ACHN (cell line): Measurements from ENCODE around the gene ARHGAP21.

Source experiments
- DNase-seq: peaks from one replicate; pipeline ENCODE4 v3.0.0-alpha.2; 2015
- in situ Hi-C: cut with HindIII; loops from 2 replicates; pipeline ENCODE4 v1.10.0; 2017; ENCODE audit warnings: low sequenced_read_pairs, low pct_ligation_motif_present, low pct_unique_long_range_greater_than_20kb

ARHGAP21 gene

DNA sequence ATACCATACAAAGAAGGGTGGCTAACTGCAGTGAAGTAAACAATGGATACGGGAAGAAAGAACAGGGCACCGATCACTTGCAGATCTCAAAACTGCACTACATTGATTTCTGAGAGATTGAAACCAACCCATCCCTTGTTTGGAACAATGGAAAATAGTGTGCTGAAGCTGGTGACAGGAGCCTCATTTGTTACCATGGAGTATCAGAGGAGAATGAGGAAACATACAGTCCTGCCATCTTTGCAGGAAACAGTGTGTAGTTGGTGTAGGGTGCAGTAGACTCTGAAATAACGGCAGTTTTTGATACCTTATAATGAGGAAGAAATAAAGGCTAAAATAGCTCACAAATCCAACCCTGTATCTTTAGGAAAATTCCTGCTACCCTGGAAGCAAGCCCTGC lies 118.5 kb downstream of the ARHGAP21 start:
- DNase-seq, result no peak
- in situ Hi-C loops, result no loop called here

DNA sequence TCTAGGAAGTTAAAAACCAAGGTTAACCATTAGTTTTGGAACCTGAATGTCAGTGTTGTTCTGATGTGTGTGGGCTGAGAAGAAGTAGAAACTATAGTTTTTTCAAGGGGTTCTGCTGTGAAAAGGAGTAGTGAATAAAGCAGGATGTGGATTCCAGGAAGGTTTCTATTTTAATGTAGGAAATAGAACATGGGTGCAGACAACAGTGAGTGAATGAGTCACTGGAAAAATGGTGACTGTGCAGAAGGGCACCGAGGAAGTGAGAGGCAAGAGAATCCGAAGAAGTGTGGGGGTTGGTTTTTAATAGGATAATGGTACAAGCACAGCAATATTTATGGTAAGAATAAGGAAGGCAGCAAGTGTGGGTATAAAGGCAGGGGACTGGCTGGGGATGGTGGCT lies 120.4 kb downstream of the ARHGAP21 start:
- in situ Hi-C loops, result no loop called here
- DNase-seq, result no peak

DNA sequence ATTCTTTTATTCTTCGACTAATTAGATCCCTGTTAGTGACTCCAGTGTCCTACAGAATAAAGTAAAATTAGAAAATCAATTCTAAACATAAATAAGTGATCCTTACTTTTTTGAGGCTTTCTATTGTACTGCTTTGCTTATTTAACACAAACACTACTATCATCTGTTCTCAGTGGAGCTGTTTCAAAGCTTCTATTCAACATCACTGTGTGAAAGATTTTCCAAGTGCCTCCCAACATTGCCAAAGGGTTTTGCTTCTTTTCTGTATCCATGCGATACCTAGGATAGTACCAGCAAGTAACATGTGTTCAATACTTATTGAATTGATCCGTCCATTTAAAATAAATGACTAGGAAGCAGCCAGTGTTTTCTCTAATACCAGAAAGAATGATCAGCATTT lies 125.7 kb downstream of the ARHGAP21 start:
- no peak for DNase-seq
- in situ Hi-C loops, result no loop called here

DNA sequence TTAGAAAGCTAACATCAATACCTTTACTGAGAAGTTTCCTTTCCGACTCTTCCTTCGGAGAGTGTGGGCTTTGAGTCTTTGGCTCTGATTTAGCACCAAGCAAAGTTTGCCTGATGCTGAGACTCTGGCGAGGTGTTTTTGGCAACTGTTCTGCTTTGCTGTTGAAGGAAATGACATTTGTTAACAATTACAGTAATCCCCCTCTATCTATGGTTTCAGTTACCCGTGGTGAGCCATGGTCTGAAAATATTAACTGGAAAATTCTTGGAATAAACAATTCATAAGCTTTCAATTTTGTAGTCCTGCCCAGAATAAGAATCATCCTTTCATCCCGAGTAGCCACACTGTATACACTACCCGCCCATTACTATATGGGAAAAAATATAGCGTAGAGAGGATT lies 126.3 kb downstream of the ARHGAP21 start:
- no peak for DNase-seq
- in situ Hi-C loops, result no loop called here

DNA sequence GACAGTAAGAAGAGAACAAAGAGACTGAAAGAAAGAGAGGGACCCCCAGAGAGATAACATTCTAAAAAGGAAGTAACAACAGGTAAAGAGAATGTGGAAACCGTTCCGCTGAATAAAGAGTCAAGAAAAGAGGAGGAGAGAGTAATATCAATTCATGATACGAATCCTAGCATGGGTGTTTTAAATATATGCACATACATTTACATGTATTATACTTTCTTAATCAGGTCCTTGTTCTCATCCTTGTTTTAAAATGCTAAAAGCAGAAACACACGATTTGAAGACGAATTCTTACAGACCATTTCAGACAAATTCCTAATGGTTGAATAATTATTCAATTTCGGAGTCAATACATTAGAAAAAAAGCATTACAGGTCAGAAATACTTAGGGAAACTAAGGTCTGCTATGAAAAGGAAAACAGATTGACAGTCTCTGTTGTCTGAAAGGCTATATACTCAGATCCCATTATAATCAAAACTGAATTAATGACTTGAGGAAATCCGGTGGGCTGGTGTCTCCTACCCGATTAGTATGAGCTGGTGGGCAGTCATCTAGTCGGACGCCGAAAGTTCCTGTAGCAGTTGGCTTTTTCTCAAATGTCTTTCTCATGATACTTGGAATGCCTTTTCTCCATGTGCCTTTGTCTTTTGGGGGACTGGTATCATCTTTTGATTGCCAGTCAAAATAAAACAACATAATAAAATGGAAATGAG lies 127.3 kb downstream of the ARHGAP21 start:
- in situ Hi-C loops, result no loop called here
- DNase-seq, result no peak

DNA sequence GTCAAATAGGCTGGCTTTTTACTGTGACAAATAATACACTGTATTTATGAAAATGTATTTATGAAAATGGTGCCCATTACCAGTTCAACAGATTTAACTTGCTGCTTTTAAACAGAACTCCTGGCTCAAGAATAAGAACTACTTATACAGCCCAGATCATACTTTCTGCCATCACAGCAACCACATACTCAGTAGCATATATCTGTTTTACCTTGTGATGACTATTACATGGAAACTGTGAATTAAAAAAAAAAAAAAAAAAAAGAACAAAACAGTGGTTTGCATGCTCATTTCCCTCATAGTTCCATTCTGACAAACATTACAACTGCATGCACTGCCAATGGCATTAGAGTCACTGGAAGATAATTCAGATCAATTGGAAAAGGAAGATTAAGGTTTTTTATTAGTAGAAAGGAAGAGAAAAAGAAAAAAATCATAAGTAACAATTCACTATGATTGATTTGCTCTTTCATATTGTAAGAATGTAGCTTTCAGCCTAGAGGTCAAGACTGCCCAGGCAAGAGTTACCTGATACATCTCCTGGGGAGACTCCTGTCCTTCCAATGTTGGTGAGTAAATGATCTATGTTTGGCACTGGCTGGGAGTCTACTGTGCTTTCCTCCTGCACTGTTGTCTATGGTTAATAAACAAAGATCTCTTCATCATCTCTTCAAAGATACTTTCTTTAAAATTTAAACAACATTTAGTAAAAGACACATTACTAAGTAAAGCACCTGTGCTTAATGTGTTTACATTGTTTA lies 132.8 kb downstream of the ARHGAP21 start:
- DNase-seq, result no peak
- in situ Hi-C loops, result no loop called here

DNA sequence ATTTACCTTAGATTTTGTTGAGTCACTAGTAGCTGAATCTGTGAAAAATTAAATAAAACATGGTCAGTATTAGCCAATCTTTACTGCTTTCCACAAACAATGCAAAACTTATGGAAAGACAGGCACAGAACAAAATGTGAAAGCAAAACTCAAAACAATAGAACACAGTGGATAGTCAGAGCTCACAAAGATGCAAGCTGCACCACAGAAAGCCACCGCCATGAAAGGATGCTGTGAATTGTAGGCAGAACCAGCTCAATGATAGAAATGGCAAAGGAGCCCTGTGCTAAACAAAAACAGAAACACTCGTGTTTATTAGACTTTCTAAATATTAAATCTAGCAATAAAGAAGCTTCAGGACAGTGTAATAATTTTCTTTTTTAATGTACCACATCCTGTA lies 134.4 kb downstream of the ARHGAP21 start:
- DNase-seq, result no peak
- in situ Hi-C loops, result no loop called here

DNA sequence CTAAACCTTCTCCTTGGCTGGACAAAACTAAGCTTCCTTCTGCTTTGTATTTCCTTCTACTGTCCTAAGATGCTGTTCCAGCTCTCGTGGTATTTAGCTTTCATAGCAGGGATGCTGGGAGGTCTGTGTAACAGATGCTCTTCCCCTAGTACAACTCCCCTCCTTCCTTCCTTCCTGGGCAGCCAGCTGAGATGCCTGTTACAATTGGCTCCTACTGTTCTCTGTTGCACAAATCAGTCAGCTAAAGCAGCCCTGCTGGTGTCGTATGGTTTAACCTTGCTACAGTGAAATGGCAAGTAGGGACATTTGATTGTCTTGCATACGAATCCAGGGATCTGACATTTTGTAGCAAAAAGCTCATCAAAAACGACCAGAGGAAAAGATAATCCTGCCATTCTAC lies 143.8 kb downstream of the ARHGAP21 start:
- in situ Hi-C loops, result no loop called here
- no peak for DNase-seq

DNA sequence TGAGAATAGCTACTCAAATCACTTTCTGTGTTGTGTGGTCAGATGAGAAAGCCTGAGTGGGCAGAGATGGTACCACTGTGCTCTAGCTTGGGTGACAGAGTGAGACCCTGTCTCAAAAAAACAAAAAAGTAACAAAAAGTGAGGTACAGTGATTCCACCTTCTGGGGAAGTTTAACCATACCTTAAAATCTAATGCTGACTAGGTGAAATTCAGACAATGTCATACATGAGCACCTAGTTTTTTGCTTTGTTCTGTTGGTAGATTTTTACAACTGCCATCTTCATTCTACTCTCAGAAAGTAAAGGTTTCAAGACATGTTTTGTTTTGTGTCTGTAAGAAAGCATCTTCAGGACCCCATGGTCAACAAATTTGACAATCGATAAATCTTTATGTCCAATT lies 144.2 kb downstream of the ARHGAP21 start:
- in situ Hi-C loops, result no loop called here

DNA sequence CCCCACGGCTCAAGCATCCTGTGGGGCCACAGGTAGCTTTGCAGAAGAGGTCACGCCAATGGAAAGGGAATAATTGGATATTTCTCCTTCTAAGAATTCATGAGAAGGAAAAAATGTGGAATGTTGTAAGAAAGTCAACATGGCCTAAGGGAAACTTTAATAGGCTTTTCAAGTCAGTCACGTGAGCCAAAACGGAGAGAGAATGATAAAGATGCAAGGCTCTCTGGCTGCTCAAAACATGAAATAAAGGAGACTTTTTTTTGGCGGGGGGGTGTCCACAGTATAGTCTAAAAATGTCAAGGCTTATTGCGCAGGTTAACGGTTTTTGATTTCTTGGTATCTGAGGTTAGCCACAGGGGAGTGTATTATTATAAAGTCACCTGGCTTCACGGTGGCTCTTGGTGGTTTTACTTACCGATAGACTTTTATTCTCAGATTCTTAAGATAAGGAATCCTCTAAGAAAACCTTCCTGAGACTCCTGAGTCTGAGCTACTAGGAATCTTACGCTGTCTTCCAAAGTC lies 148.1 kb downstream of the ARHGAP21 start:
- in situ Hi-C loops, result no loop called here

More for the DNA sequence above, 144.2 kb downstream of the ARHGAP21 start:
- DNase-seq, result no peak

DNA sequence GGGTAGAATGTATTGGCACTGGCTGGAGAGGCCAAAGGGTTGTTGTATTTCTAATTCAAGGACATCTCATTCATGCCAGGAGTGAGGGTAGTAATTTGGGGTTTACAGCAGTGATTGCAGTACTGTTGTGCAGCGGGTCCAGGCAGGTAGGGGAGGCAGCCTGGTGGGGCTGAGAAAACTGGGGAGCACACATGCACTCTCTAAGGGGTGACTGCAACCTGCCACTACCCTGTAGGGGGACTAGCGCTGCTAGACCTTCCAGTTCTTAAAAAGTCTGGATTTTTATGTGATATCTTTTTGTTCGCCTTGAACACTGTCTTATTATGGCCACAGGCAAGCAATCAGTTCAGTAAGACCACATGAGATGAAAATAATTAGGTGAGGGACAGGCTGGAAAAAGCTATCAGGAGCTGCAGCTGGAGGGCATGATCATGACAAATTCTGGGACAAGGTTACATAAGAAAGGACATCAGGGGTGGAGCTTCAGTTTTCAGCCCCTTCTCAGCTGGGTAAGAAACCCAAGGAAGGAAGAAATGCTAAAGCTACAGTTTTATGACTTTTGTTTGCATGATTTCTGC lies 149.0 kb downstream of the ARHGAP21 start:
- DNase-seq, result no peak
- in situ Hi-C loops, result no loop called here

More for the DNA sequence above, 148.1 kb downstream of the ARHGAP21 start:
- DNase-seq, result no peak

DNA sequence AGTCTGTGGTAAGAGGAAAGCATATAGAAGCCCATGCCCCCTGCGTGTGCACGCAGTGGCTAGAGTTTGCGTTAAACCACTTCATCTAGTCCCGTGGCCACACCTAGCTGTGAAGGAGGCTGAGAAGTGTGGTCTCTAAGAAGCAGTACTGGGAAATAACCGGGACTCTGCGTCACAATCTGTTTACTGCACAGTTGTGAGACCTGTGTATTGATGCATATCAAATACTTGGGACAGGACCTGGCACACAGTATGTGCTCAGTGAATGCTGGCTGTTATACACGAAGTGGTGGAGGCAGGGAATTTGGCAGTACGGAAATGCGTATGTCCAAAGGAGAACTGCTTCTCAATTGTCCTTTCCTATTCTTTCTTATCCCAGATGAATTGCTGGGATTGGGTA lies 149.5 kb downstream of the ARHGAP21 start:
- in situ Hi-C loops, result no loop called here

DNA sequence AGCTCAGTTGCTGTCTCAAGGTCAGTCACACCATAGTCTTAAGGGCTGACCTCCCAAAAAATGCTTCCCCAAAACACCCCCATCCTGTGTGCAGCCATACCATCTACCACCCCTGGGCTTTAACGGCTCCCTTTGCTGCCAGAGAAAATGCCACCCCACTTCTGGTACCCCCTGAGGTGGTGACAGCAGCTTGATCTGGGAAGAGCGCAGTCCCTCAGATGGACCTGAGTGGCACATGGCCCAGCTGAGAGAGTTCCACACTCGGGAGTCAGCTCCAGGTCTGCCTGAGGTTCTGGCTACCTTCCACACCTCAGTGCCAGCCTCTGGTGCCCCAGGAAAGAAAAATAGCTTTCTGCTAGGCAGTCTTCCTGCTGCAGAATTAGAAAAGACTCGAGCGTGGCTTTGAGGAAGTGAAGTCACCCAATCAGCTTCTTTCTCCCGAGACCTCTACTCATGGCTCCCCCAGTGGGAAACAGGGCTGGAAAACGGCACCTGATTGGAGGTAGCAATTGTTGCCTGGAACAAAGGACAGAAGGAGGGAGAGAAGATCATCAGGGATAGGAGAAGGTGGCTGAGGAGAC lies 151.7 kb downstream of the ARHGAP21 start:
- in situ Hi-C loops, result no loop called here
- DNase-seq, result no peak

More for the DNA sequence above, 149.5 kb downstream of the ARHGAP21 start:
- DNase-seq, result no peak

DNA sequence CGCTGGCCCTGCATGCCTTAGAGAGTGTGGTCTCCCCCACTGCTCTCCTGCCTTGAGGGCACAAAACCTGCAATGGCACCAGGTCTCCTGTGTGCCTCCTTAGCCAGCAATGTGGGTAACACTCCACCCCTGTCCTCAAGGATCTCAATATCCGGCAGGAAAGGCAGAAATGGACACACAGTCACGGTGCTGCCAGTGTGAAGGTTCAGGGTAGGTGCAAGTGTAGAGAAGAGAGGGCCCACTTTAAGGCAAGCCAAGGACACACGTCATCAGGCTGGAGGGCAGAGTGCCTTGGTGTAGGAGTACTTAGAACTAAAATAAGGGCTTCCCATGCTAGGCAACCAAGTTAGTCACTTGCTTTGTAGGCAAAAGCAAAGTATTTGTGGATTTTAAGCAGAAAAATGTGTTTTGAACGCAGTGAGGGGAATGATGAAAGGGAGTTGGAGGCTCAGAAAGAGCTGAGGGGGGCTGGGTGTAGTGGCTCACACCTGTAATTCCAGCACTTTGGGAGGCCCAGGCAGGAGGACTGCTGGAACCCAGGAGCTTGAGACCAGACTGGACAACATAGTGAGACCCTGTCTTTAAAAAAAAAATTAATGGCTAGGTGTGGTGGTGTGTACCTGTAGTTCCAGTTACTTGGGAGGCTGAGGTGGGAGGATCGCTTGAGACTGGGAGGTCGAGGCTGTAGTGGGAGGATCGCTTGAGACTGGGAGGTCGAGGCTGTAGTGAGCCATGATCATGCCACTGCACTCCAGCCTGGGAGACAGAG lies 152.8 kb downstream of the ARHGAP21 start:
- no peak for DNase-seq
- in situ Hi-C loops, result no loop called here

DNA sequence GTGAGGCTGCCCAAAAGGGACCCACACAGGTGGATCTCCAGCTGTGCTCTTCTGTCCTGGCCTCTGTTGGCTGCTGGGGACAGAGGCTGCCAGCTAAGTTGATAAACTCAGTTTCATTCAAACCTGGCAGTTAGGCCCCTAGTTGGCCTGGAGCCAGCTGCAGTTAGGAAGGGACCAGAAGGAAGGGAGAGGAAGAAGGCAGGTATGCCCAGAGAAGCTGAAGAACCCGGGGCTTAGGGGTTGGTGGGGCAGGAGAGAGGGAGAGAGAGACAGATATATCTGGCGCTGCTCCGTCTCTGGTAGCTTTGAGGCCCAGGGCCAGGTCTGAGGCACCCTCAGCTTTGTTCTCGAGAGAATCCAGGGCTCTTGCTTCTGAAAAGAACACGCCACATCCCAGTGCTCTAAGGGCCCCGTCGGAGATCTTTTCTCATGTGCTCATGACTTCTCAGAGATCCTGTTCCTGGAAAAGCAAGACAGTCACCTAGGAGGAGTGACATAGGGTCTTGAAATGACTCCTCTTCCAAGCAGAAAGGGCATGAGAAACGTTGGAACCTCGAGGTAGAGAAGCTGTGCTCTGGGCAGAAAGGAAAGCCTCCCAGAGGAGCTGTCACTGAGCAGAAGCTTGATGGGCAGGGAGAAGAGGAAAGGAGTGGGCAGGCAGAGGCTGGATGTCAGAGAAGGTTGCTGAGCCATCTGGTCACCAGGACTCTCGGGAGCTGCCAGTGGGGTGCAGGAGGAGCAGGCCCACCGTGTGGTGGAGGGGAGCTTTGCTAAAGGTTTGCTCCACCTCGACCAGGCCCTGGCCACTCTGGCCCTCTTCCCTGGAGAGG lies 153.6 kb downstream of the ARHGAP21 start:
- in situ Hi-C loops, result no loop called here
- no peak for DNase-seq

DNA sequence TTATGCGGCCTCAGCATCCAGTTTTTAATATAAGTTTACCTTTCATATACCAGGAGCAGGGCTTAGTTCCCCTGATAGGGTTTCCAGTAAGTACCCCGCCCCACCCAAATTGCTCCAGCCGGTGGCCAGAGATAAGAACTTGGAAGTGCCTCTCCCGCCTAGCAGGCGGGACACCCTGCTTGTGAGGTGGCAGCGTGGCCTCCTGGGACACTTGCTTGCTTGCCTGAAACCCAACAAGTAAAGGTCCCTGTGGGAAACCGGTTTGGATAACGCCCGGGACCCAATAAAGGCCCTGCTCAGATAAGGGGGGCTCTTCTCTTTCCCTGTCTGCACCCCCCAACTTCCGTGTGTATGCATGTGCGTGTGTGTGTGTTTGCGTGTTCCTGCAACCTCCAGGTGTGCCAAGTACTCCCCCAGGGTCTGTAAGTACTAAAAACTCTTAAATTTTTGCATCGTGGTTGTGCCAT lies 154.3 kb downstream of the ARHGAP21 start:
- DNase-seq, result no peak
- in situ Hi-C loops, result no loop called here

DNA sequence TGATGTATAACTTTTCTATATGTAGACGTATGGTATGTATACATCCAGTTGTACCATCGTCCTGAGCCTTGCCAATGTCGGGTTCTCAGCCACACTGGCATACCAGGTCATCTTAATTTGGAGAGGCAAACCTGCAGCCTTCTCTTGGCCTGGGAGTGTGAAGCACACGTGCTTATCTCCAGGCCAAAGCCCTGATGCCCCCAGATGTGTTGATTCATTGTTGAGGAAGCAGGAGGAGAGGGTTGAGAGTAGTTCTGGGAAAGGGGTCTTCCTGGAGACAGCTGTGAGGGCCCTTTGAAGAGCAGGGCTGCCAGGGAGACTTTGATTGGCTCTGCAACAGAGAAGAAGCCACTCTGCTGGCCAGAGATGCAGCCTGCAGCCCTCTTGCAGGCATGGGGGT lies 155.6 kb downstream of the ARHGAP21 start:
- in situ Hi-C loops, result no loop called here
- DNase-seq, result no peak

DNA sequence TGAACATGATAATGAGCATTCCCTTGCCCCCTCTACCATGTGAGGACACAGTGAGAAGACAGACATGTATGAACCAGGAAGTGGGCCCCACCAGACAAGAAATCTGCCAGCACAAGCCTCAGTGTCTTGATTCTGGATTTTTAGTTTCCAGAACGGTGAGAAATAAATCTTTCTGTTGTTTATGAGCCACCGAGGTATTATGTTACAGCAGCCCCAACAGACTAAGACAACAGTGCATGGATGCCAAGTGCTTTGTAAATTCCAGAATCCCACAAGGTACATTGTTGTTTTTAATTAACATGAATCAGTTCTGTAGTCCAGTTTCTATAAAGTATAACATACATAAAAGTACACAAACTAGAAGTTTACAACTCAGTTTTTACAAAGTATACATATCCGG lies 162.2 kb downstream of the ARHGAP21 start:
- in situ Hi-C loops, result no loop called here
- DNase-seq, result no peak
